HG03095 (cell line): ENCODE measurements around the gene TMEM132D.
"Not testable (repeated sequence)": the region's sequence is repeated elsewhere in the genome, so short reads cannot be mapped to it uniquely, and the experiment has no call there.

ENCODE experiments used
- ATAC-seq: cut with Tn5 transposase; IDR thresholded peaks from one replicate; pipeline ENCODE4 v1.9.1; 2021; ENCODE audit warnings: moderate library complexity; ENCODE audit not compliant: unreplicated experiment

TMEM132D gene

DNA sequence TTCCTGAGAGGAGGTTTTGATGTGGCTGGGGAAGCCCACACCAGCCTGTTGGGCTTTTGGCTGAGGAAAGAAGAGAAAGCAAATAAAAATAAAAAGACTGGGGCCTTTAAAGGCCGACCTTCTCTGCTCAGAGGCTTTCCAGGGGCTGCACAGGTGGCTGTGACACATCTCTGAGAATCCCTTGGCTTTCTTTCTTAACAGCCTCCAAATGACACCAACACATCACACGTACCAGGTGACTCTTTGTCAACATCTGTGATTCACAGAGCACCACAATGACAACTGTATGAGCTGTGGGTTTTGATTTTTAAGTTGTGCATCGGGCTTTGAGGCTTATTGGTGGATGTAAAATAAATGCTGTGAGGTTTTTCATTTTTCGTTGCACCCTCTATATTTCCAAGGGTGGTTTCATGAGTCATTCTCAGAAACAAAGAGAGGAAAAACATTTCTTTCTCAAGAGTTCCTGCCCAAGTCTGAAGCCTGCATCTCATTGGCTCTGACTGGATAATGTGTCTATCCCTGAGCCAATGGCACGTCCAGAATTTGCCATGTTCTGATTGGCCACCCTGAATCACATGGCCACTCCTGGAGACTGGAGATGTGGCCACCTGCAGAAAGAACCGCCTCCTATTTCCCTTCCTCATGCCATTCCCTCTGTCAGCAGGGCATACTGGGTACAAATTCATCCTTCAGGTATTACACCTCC lies 701.6 kb downstream of the TMEM132D start:
- ATAC-seq = no peak

GRCh38 chr12:129201029-129201428 lies 702.8 kb downstream of the TMEM132D start:
- no peak for ATAC-seq

DNA sequence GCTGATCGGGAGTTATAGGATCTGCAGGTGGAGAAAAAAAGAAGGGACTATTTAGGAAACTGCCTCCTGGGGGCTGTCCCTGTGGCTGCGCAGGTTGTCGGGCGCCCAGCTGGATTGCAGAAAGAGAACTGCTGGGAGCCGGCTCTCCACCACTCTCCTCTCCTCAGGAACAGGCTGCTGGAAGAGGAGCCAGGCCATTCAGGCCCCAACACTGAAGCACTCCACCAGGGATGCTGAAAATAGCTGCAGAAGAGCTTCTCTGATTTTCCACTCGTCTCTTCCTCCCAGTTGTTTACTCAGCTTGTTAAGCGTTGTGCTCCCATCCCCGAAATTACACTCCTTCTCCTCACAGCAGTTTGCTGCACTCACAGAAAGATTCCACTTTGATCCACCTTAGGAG lies 703.2 kb downstream of the TMEM132D start:
- no peak for ATAC-seq

- no peak for ATAC-seq
Measured at GRCh38 chr12:129196927-129197326, 706.9 kb downstream of the TMEM132D start.

GRCh38 chr12:129195081-129195480 lies 708.7 kb downstream of the TMEM132D start:
- ATAC-seq = no peak

DNA sequence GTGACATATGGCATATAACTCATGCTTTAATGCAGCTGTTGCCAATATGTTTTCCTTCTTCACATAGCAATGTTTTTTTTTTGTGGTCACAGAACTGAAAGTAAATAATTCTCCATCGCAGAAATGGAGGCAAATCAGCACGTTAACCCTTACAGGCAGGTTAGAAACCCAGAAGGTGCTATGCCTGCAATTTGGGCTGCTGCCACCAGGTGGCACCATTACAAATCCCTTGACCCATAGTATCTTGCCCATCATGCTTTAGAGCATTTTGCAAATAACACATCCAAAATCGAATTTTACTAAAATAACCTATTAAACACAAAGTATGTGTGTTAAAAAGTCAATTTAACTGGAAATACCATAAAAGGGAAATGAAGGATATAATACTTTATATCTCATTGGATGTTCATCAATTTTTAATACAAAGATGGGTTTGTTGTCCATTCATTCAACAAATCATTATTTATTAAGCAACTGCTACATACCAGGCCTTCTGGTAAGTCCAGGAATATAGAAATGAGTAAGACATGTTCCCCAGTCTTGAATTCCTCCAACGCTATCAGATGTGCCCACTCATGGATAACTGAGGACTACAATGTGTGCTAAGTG lies 710.5 kb downstream of the TMEM132D start:
- ATAC-seq = no peak

DNA sequence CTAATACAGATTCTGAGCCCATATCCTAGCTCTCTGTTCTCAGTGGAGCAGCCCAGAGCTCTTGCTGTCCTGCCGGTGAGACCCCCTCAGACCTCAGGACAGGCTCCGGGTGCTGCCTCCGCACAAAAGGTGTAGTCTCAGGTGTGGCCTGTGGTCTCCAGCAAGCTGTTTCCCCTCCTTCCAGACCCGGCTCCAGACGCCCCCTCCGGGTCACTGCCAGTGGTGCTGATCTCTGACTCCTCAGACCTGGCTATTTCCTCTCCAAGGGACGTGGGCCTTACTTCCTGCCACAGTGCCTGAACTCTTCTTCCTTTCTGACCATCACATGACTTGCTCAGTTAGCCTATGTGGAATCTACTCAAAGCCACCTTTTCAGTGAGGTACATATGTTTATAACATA lies 713.0 kb downstream of the TMEM132D start:
- ATAC-seq = no peak

GRCh38 chr12:129189879-129190278 lies 713.9 kb downstream of the TMEM132D start:
- ATAC-seq = not testable (repeated sequence)

- ATAC-seq = no peak
Measured at GRCh38 chr12:129186952-129187351, 716.9 kb downstream of the TMEM132D start.

DNA sequence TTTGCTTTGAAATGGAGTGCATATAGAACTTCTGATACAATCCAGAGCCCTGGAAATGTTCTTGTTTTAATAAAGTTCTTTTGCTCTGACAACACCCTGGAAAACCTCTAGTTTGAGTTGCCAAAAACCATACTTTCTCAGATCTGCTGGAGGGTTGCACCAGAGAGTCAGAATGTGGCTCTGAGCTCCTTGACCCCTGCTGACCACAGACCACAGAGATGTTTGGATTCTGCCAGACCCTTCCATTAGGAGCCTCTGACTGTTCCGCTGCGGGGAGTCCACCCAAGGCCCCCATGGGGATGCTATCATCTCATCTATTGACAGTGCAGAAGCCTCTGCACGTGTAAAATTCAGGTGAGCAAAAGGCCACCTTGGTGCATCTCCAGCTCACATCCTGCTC lies 718.0 kb downstream of the TMEM132D start:
- no peak for ATAC-seq

DNA sequence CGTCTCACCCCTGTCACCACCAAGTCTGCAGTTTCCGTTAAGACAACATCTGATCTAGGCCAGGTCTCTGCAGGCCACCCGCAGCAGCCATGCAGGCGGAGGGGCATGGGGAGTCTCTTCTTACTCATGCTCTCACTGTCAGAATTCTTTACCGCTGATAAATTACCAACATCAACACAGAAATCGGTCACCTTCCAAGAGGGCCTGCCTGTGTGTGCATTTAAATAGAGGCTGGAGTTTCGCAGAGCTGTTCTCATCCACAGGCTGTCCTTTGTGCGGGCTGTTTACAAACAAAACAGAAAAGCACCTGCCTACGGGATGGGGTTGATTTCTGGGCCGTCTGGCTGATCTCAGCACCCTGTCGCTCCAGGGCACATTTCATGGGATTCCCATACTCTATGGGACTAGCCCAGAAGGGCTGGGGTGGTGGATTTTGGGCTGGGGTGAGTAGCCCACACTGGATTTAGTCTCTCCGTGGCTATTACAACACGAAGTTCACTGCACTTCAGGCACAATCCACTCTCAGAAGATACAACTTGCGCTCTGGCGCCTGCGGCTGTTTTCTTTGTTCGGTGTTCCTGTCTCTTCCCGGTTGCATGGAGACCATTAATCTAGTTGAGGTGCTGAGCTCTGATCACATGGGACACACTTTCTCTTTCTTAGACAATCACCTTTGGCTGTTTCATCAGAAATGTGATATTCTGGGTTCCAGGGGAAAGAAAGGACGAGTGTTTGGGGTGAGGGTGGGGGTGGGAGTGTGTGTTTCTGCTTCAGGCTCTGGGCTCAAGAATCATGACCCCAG lies 719.5 kb downstream of the TMEM132D start:
- no peak for ATAC-seq

- ATAC-seq = no peak
Measured at GRCh38 chr12:129179941-129180553, 723.8 kb downstream of the TMEM132D start.

- ATAC-seq = no peak
Measured at GRCh38 chr12:129169928-129170327, 733.9 kb downstream of the TMEM132D start.

DNA sequence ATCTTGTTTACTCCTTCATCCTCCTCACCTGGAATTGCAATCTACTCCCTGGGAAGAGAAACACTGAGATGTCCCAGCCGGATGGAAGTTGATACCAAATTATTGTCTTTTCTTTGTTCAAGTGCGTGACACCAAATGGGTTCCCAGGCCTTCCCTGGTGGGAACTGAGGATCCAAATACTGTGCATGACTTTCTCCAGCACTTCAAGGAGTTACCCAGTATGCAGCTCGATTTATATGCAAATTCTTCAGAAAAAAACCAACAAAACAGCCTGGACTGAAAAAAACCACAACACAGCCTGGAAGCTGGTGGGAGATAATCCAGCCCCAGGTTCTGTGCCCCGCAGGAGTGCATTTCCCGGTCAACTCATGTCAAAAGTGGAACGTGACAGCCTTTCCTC lies 740.0 kb downstream of the TMEM132D start:
- ATAC-seq = no peak

DNA sequence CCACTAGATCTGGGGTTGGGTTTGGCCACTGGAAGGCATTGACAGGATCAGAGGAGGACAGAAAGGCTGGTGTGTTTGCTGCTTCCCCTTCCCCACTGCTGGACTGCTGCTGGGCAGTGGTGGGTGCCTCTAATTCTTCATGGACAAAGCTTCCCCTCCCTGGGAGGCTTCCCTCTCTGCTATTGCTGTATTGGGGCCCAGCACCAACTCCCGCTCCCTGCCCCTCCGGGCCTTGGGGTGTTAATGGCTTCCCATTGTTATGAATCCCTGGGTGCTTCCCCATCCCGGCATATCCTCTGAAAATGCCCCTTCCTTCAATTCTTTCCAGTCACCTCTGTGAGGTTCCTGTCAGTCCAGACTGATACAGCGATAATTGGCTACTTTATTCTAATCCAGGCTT lies 740.4 kb downstream of the TMEM132D start:
- ATAC-seq = no peak

DNA sequence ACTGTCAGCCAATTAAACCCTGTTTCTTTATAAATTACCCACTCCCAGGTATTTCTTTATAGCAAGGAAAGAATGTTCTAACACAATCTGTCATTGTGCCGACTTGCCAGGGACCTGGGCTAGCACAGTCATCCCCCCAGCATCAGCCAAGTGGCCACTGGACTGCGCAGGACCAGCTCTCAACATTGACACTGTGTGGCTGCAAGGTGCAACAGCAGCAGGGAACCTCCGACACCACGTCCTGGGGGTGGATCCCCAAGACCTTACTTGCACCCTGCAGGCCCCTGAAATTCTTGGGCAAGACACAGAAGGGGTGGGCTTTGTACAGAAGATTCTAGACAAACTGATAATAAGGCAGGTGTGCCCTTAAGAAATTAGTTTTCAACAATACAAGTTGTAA lies 741.0 kb downstream of the TMEM132D start:
- no peak for ATAC-seq

DNA sequence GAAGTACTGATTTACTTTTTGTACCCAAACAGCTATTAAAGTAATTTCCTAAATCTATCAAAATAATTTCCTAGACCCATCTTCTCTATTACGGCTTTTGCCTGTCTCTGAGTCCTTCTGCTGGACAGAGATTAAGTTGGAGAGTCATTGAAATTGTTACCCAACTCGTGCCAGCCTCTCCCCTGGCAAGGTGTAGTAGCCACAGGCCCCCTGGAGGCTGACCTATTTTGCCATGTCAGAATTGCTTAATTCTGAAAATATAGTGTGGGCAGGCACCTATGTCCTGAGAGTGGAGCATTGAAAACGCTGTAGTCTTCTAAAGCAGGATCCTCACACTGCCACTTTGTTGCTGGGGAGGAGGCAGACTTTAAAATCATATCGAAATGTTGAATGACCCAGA lies 742.3 kb downstream of the TMEM132D start:
- ATAC-seq = no peak

DNA sequence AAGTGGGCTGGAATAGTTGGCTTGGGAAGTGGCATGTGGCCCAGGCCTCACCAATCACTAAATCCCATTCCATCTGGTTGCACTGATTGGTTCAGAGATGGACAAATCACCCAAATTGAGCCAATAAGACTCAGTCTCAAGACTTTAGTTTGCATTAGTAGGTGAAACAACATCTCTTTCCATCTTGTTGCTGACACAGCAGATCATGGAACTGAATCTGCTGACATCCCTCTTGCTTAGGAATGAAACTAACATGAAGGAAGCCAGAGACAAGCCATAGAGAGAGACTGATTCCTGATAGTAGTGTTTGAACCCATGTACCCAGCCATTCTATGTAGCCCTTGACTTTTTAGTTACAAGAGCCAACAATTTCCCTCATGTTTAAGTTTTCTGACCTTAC lies 743.5 kb downstream of the TMEM132D start:
- no peak for ATAC-seq

GRCh38 chr12:129152351-129153104 lies 751.3 kb downstream of the TMEM132D start:
- ATAC-seq = no peak

DNA sequence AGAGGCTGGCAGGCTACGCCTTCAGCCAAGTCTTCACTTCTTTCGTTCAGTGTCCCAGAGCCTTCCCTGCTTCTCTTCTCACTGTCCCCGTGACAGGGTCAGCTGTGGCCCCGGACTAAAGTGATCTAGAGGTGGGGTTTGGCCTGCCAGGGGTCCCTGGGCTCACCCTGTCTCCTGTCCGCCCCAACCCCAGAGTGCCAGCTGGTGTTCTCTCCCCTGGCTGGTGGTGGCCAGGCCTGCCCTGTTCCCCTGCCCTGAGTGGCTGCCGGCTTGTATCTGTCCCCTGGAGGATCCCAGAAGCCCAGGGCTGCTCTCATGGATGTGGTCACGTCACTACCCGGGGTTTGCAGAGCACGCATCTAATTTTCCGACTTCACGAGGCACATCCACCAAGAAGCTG lies 753.1 kb downstream of the TMEM132D start:
- no peak for ATAC-seq

GRCh38 chr12:129145381-129145780 lies 758.4 kb downstream of the TMEM132D start:
- no peak for ATAC-seq
